Breast epithelium (tissue), 3 donors: ENCODE results near the gene ANKRD55.

Experiments
- POLR2A ChIP-seq: fragments of 450-650 bp; IDR thresholded peaks from one replicate; pipeline ENCODE4 v1.6.1; 2016; ENCODE audit warnings: antibody characterized with exemption, mild to moderate bottlenecking, moderate library complexity
- TF ChIP-seq, protein P1 (sequence below), 3 donors: fragments of 450-650 bp; IDR thresholded peaks; one replicate each; pipeline ENCODE4 v1.5.1; 2016 to 2017; ENCODE audit warnings: antibody characterized with exemption in 3 of 3, mild to moderate bottlenecking in 3 of 3, moderate library complexity in 3 of 3

DNA sequence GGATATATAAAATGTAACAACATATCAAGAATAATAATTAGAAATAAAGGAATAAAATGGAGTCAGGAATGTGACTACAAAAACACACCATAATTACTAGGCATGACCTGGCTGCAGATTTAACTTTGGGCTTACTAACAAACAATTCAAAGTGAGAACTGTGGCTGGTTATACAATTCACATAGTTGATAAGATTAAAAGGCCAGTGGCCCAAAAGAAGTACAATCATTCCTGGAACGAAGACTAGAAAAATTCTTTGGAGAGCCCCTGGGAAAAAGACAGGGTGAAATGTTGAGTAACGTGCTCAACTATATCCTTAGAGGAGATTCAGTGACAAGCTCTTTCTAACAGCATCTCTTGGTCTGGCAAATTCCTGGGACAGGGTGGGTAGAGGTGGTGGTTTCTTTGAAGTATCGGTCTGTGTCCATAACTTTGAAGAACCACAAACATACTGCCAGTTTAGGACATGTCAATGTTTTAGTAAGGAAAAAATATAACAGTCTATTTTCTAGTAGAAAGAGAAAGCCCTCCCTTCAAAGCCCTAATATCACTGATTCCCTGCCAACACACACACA is 163.4 kb downstream of the ANKRD55 start:
- TF ChIP-seq, protein P1, sequence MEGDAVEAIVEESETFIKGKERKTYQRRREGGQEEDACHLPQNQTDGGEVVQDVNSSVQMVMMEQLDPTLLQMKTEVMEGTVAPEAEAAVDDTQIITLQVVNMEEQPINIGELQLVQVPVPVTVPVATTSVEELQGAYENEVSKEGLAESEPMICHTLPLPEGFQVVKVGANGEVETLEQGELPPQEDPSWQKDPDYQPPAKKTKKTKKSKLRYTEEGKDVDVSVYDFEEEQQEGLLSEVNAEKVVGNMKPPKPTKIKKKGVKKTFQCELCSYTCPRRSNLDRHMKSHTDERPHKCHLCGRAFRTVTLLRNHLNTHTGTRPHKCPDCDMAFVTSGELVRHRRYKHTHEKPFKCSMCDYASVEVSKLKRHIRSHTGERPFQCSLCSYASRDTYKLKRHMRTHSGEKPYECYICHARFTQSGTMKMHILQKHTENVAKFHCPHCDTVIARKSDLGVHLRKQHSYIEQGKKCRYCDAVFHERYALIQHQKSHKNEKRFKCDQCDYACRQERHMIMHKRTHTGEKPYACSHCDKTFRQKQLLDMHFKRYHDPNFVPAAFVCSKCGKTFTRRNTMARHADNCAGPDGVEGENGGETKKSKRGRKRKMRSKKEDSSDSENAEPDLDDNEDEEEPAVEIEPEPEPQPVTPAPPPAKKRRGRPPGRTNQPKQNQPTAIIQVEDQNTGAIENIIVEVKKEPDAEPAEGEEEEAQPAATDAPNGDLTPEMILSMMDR (IDR thresholded peaks at IDR 0.05): no peak
- TF ChIP-seq POLR2A: no peak
